HG02938 (cell line): Measurements from ENCODE around the gene HSPA4.
"Not testable (repeated sequence)": the region's sequence is repeated elsewhere in the genome, so short reads cannot be mapped to it uniquely, and the experiment has no call there.

Experiments
- ATAC-seq: cut with Tn5 transposase; IDR thresholded peaks from one replicate; pipeline ENCODE4 v1.9.1; 2021; ENCODE audit warnings: mild to moderate bottlenecking, moderate library complexity; ENCODE audit not compliant: unreplicated experiment

HSPA4 gene

GRCh38 chr5:133121611-133122150 is 69.9 kb downstream of the HSPA4 start:
- no peak for ATAC-seq

- ATAC-seq = no peak
These were observed 70.9 kb downstream of the HSPA4 start for GRCh38 chr5:133122711-133123110.

- no peak for ATAC-seq
These were observed 71.5 kb downstream of the HSPA4 start for GRCh38 chr5:133123297-133123696.

GRCh38 chr5:133124891-133125290 is 73.1 kb downstream of the HSPA4 start:
- ATAC-seq = no peak

GRCh38 chr5:133128066-133128465 is 76.3 kb downstream of the HSPA4 start:
- ATAC-seq = no peak

- no peak for ATAC-seq
These were observed 77.5 kb downstream of the HSPA4 start for GRCh38 chr5:133129289-133129688.

- ATAC-seq = no peak
These were observed 78.1 kb downstream of the HSPA4 start for GRCh38 chr5:133129950-133130349.

GRCh38 chr5:133130387-133131118 is 78.7 kb downstream of the HSPA4 start:
- ATAC-seq = no peak

- ATAC-seq = no peak
These were observed 80.9 kb downstream of the HSPA4 start for GRCh38 chr5:133132717-133133116.

GRCh38 chr5:133133241-133133640 is 81.4 kb downstream of the HSPA4 start:
- not testable (repeated sequence) for ATAC-seq

GRCh38 chr5:133136890-133137289 is 85.1 kb downstream of the HSPA4 start:
- ATAC-seq = not testable (repeated sequence)

GRCh38 chr5:133140311-133140710 is 88.5 kb downstream of the HSPA4 start:
- ATAC-seq = no peak

- no peak for ATAC-seq
These were observed 89.9 kb downstream of the HSPA4 start for GRCh38 chr5:133141746-133142145.

GRCh38 chr5:133142782-133143181 is 91.0 kb downstream of the HSPA4 start:
- ATAC-seq = no peak

GRCh38 chr5:133144245-133144981 is 92.6 kb downstream of the HSPA4 start:
- no peak for ATAC-seq

- no peak for ATAC-seq
These were observed 93.8 kb downstream of the HSPA4 start for GRCh38 chr5:133145436-133146170.

GRCh38 chr5:133147411-133147810 is 95.6 kb downstream of the HSPA4 start:
- no peak for ATAC-seq

- ATAC-seq = no peak
These were observed 96.2 kb downstream of the HSPA4 start for GRCh38 chr5:133147815-133148567.

- ATAC-seq = no peak
These were observed 97.5 kb downstream of the HSPA4 start for GRCh38 chr5:133149345-133149744.

GRCh38 chr5:133150909-133151544 is 99.2 kb downstream of the HSPA4 start:
- ATAC-seq = no peak
